Subcutaneous abdominal adipose tissue (tissue), 5 donors: ENCODE results near the gene ANKH.

Source experiments
- H3K27ac ChIP-seq: one replicate; pipeline ENCODE4 v1.7.0; 2013; ENCODE audit warnings: low read depth, mild to moderate bottlenecking, inconsistent platforms, low read length, moderate library complexity
- H3K27me3 ChIP-seq, 5 donors: one replicate each; pipeline ENCODE4 v1.7.0; 2013; ENCODE audit warnings: low read length in 5 of 5, inconsistent platforms in 1 of 5; ENCODE audit not compliant: control insufficient read depth in 5 of 5, insufficient read depth in 4 of 5
- H3K36me3 ChIP-seq, 5 donors: one replicate each; pipeline ENCODE4 v1.7.0; 2013; ENCODE audit warnings: low read length in 5 of 5; ENCODE audit not compliant: control insufficient read depth in 5 of 5, insufficient read depth in 5 of 5
- H3K4me1 ChIP-seq, 5 donors: one replicate each; pipeline ENCODE4 v1.7.0; 2013; ENCODE audit warnings: low read length in 5 of 5, mild to moderate bottlenecking in 3 of 5, moderate library complexity in 1 of 5; ENCODE audit not compliant: control insufficient read depth in 5 of 5, insufficient read depth in 5 of 5
- H3K4me3 ChIP-seq, 5 donors: one replicate each; pipeline ENCODE4 v1.7.0; 2013; ENCODE audit warnings: low read length in 5 of 5, low read depth in 1 of 5
- H3K9ac ChIP-seq, 5 donors: one replicate each; pipeline ENCODE4 v1.7.0; 2013; ENCODE audit warnings: low read length in 5 of 5, mild to moderate bottlenecking in 4 of 5, moderate library complexity in 3 of 5
- H3K9me3 ChIP-seq, 5 donors: one replicate each; pipeline ENCODE4 v1.7.0; 2013; ENCODE audit warnings: low read length in 5 of 5; ENCODE audit not compliant: control insufficient read depth in 5 of 5
- donor health status: healthy.
- donor health status: healthy.
- donor health status: healthy.
- donor health status: healthy.
- donor health status: healthy.

ANKH gene

DNA sequence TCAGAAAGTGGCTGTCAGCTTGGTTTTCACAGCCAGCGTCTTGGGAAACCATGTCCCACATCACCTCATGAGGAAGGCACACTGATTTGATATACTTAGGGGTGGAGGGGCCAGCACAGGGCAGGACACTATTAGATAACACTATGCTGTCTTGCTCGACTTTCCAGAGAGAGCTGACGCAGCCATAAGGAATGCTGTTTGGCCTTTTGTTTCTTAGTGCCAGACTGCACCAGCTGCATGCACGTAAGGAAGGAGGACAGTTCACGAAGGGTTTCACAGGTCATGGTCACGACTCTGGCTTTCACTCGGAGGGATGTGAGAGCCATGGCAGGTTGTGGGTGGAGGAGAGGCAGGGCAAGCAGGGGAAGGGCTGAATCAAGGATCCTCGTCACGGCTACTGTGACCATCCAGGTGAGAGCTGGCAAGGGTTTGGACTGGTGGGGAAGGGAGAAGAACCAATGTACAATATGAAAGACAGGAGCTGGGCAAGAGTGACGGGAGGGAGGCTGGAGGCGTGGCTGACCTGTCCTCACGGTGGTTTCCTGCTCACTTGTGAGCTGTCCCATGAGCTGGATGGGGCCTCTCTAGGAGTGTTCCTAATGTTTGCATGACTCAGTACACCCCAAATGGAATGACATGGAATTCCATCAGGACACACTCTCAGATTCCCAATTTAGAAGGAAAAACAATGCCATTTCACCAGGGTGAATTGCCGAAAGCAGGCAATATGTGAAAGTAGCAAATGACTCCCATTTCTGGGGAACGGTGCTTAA lies 145.3 kb downstream of the ANKH start:
- H3K9ac ChIP-seq: no peak overlapping the region
- no peak overlapping the region for H3K27ac ChIP-seq
- H3K4me3 ChIP-seq: no peak overlapping the region
- no peaks in the 10 kb centered on the region for H3K9me3 ChIP-seq
- H3K4me1 ChIP-seq: peaks cover 0 to 20% (median 10%) of the 10 kb centered on the region in 5 donors
- peaks cover 0 to 25% (median 14%) of the 10 kb centered on the region in 5 donors for H3K36me3 ChIP-seq
- no peaks in the 10 kb centered on the region for H3K27me3 ChIP-seq

- H3K4me3 ChIP-seq: no peak overlapping the region
- H3K27ac ChIP-seq: no peak overlapping the region
Measured at GRCh38 chr5:14724633-14725032, 146.9 kb downstream of the ANKH start.

GRCh38 chr5:14723701-14724132 lies 147.9 kb downstream of the ANKH start:
- H3K9ac ChIP-seq: no peak overlapping the region
- no peak overlapping the region for H3K27ac ChIP-seq
- no peaks in the 10 kb centered on the region for H3K9me3 ChIP-seq
- H3K36me3 ChIP-seq: peaks cover 0 to 21% (median 8%) of the 10 kb centered on the region in 5 donors
- no peak overlapping the region for H3K4me3 ChIP-seq
- no peaks in the 10 kb centered on the region for H3K27me3 ChIP-seq
- peaks cover 0 to 18% (median 10%) of the 10 kb centered on the region in 5 donors for H3K4me1 ChIP-seq

More at GRCh38 chr5:14724633-14725032, 146.9 kb downstream of the ANKH start:
- Histone ChIP-seq H3K36me3 (peaks cover 0 to 23% (median 8%) of the 10 kb centered on the region in 5 donors), H3K4me1 (peaks cover 0 to 20% (median 10%) of the 10 kb centered on the region in 5 donors), H3K9me3 (no peaks in the 10 kb centered on the region), H3K27me3 (no peaks in the 10 kb centered on the region), H3K9ac (no peak overlapping the region)

DNA sequence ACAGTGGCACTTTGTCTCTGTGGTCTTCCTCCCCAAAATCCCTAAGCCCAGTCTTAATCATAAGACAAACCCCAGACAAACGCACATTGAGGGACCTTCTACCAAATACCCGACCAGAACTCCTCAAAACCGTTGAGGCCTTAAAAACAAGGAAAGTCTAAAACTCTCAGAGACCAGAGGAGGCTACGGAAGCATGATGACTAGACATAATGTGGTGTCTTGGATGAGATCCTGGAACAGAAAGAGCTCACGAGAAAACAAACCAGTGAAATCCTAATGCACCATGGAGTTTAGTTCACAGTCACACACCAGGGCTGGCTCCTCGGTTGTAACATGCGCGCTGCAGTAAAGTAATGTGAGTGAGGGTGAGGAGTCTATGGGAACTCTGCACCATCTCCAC lies 148.7 kb downstream of the ANKH start:
- H3K9me3 ChIP-seq: no peaks in the 10 kb centered on the region
- H3K27me3 ChIP-seq: no peaks in the 10 kb centered on the region
- H3K4me3 ChIP-seq: no peak overlapping the region
- H3K27ac ChIP-seq: no peak overlapping the region
- H3K4me1 ChIP-seq: peaks cover 0 to 11% (median 10%) of the 10 kb centered on the region in 5 donors
- H3K36me3 ChIP-seq: peaks cover 0 to 21% (median 4%) of the 10 kb centered on the region in 5 donors
- H3K9ac ChIP-seq: no peak overlapping the region

- no peak overlapping the region for H3K9ac ChIP-seq
- H3K27ac ChIP-seq: no peak overlapping the region
- peaks cover 0 to 24% (median 4%) of the 10 kb centered on the region in 5 donors for H3K36me3 ChIP-seq
- no peaks in the 10 kb centered on the region for H3K9me3 ChIP-seq
- peaks cover 0 to 9% (median 4%) of the 10 kb centered on the region in 5 donors for H3K4me1 ChIP-seq
- no peaks in the 10 kb centered on the region for H3K27me3 ChIP-seq
- no peak overlapping the region for H3K4me3 ChIP-seq
Measured at GRCh38 chr5:14721990-14722656, 149.5 kb downstream of the ANKH start.

GRCh38 chr5:14720236-14720923 lies 151.2 kb downstream of the ANKH start:
- H3K9me3 ChIP-seq: no peaks in the 10 kb centered on the region
- H3K27me3 ChIP-seq: no peaks in the 10 kb centered on the region
- H3K36me3 ChIP-seq: peaks cover 0 to 25% (median 13%) of the 10 kb centered on the region in 5 donors
- no peak overlapping the region for H3K9ac ChIP-seq
- peaks cover 0 to 14% (median 4%) of the 10 kb centered on the region in 5 donors for H3K4me1 ChIP-seq
- no peak overlapping the region for H3K4me3 ChIP-seq
- H3K27ac ChIP-seq: no peak overlapping the region

GRCh38 chr5:14718778-14719177 lies 152.8 kb downstream of the ANKH start:
- Histone ChIP-seq H3K4me1 (peaks cover 0 to 13% (median 4%) of the 10 kb centered on the region in 5 donors), H3K36me3 (peaks cover 0 to 31% (median 22%) of the 10 kb centered on the region in 5 donors)

GRCh38 chr5:14716755-14717752 lies 154.5 kb downstream of the ANKH start:
- no peak overlapping the region for H3K9ac ChIP-seq
- H3K36me3 ChIP-seq: peaks cover 0 to 48% (median 39%) of the 10 kb centered on the region in 5 donors
- H3K4me3 ChIP-seq: no peak overlapping the region
- H3K27me3 ChIP-seq: no peaks in the 10 kb centered on the region
- H3K9me3 ChIP-seq: no peaks in the 10 kb centered on the region
- no peak overlapping the region for H3K27ac ChIP-seq
- H3K4me1 ChIP-seq: peaks cover 0 to 13% (median 3%) of the 10 kb centered on the region in 5 donors

More at GRCh38 chr5:14718778-14719177, 152.8 kb downstream of the ANKH start:
- H3K4me3 ChIP-seq: no peak overlapping the region
- H3K27me3 ChIP-seq: no peaks in the 10 kb centered on the region
- H3K9me3 ChIP-seq: no peaks in the 10 kb centered on the region
- no peak overlapping the region for H3K27ac ChIP-seq
- H3K9ac ChIP-seq: no peak overlapping the region

GRCh38 chr5:14715481-14715880 lies 156.1 kb downstream of the ANKH start:
- peaks cover 0 to 60% (median 54%) of the 10 kb centered on the region in 5 donors for H3K36me3 ChIP-seq
- H3K4me3 ChIP-seq: no peak overlapping the region
- no peak overlapping the region for H3K27ac ChIP-seq
- no peaks in the 10 kb centered on the region for H3K9me3 ChIP-seq
- no peak overlapping the region for H3K9ac ChIP-seq
- H3K27me3 ChIP-seq: no peaks in the 10 kb centered on the region
- H3K4me1 ChIP-seq: peaks cover 0 to 13% (median 3%) of the 10 kb centered on the region in 5 donors
